Type B pancreatic cell (in vitro differentiated cells): ENCODE results near the gene PDK4. TPM values are rescaled to one million over a fixed set of nuclear protein-coding genes. Genes with fewer than 3 reads are reported as not detected.

Source experiments
- DNase-seq: peaks from one replicate; pipeline ENCODE4 v3.0.0; 2021; ENCODE audit warnings: mixed read lengths; ENCODE audit not compliant: unreplicated experiment; ENCODE audit errors: extremely low spot score
- H3K27ac Mint-ChIP-seq: 2 replicates; pipeline ENCODE4 v1.8.0; 2021; ENCODE audit warnings: mild to moderate bottlenecking, mixed read lengths
- H3K27me3 Mint-ChIP-seq: 2 replicates; pipeline ENCODE4 v1.8.0; 2021; ENCODE audit warnings: mixed read lengths
- H3K36me3 Mint-ChIP-seq: 2 replicates; pipeline ENCODE4 v1.8.0; 2021; ENCODE audit warnings: mixed read lengths
- H3K4me1 Mint-ChIP-seq: one replicate; pipeline ENCODE4 v1.8.0; 2021; ENCODE audit warnings: mixed read lengths; ENCODE audit not compliant: unreplicated experiment
- H3K4me3 Mint-ChIP-seq: 2 replicates; pipeline ENCODE4 v1.8.0; 2021; ENCODE audit warnings: mild to moderate bottlenecking, mixed read lengths
- H3K9me3 Mint-ChIP-seq: 2 replicates; pipeline ENCODE4 v1.8.0; 2021; ENCODE audit warnings: mixed read lengths
- CTCF ChIP-seq: fragments of 200-600 bp; sonication (generic); conservative IDR thresholded peaks from 2 replicates; pipeline ENCODE4 v1.5.0; 2021; ENCODE audit warnings: antibody characterized with exemption, mild to moderate bottlenecking
- total RNA-seq: library from RNA; stranded (reverse); gene quantifications from 2 replicates; pipeline ENCODE4 v1.2.1, GENCODE V29; 2021; ENCODE audit warnings: low replicate concordance

PDK4 gene
- total RNA-seq, 1 donor from 2014 or later: 18.3 TPM

GRCh38 chr7:95589766-95590165 lies 6.5 kb downstream of the PDK4 start:
- Mint-ChIP-seq H3K36me3 (peaks cover 3% of the 10 kb centered on the region), H3K27me3 (no peaks in the 10 kb centered on the region), H3K27ac (no peak overlapping the region), H3K9me3 (no peaks in the 10 kb centered on the region), H3K4me1 (peaks cover 4% of the 10 kb centered on the region), H3K4me3 (no peak overlapping the region)
- no peak for TF ChIP-seq CTCF
- DNase-seq: no peak

GRCh38 chr7:95589031-95589430 lies 7.3 kb downstream of the PDK4 start:
- H3K4me1 Mint-ChIP-seq: peaks cover 4% of the 10 kb centered on the region
- no peak for DNase-seq
- no peak overlapping the region for H3K4me3 Mint-ChIP-seq
- peaks cover 3% of the 10 kb centered on the region for H3K36me3 Mint-ChIP-seq
- no peak overlapping the region for H3K27ac Mint-ChIP-seq
- no peaks in the 10 kb centered on the region for H3K9me3 Mint-ChIP-seq
- no peaks in the 10 kb centered on the region for H3K27me3 Mint-ChIP-seq
- no peak for TF ChIP-seq CTCF

- Mint-ChIP-seq H3K9me3 (no peaks in the 10 kb centered on the region), H3K36me3 (peaks cover 3% of the 10 kb centered on the region), H3K4me1 (peaks cover 4% of the 10 kb centered on the region), H3K4me3 (no peak overlapping the region), H3K27me3 (no peaks in the 10 kb centered on the region), H3K27ac (no peak overlapping the region)
- no peak for TF ChIP-seq CTCF
- DNase-seq: no peak
Observed at GRCh38 chr7:95586951-95587301, 9.4 kb downstream of the PDK4 start.

- Mint-ChIP-seq H3K27me3 (no peaks in the 10 kb centered on the region), H3K27ac (no peak overlapping the region), H3K9me3 (no peaks in the 10 kb centered on the region), H3K4me1 (peaks cover 4% of the 10 kb centered on the region), H3K4me3 (no peak overlapping the region), H3K36me3 (peaks cover 3% of the 10 kb centered on the region)
- no peak for TF ChIP-seq CTCF
- DNase-seq: no peak
Observed at GRCh38 chr7:95585426-95585789, 10.9 kb downstream of the PDK4 start.

DNA sequence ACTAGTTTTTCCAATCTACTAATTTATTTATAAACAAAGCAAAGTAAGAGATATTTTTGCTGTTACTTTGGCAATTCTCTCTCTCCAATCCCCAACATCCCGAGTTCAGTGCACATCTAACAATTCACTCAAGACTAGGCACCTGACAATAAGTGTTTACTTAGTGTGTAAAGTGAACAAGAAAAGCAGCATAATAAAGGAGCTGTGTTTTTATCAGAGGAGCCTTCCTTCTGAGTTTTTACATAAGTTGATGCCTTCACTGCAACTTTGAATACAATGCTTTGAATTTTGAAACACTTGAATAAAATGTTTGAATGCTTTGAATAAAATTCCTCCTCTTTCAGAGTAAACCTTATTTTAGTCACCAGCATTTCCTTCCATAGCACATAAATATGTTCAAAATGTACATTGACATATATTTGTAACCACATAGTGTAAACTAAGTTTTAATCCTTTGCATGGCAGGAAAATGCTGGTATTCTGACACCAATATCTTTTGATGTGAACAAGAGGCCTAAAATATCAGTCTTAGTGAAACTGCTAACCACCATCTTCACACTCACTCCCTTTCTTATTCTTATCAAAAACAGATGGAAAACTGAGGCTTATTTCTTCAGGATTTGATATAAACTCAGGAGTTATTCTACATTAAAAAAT lies 11.4 kb downstream of the PDK4 start:
- H3K4me3 Mint-ChIP-seq: no peak overlapping the region
- H3K9me3 Mint-ChIP-seq: no peaks in the 10 kb centered on the region
- peaks cover 3% of the 10 kb centered on the region for H3K36me3 Mint-ChIP-seq
- H3K27me3 Mint-ChIP-seq: no peaks in the 10 kb centered on the region
- no peak for TF ChIP-seq CTCF
- peaks cover 4% of the 10 kb centered on the region for H3K4me1 Mint-ChIP-seq
- no peak for DNase-seq
- no peak overlapping the region for H3K27ac Mint-ChIP-seq
